A549 (cell line): ENCODE measurements around the gene HOXA5. TPM values are rescaled to one million over a fixed set of nuclear protein-coding genes. Genes with fewer than 3 reads are reported as not detected.

Experiments used
- ATAC-seq, 2 experiments: fragments of 200-7000 bp in 1 of 2; fragments of >200 bp in 1 of 2; cut with Nextera tagmentation in 1 of 2; cut with Tn5 transposase in 1 of 2; 3 replicates each; pipeline versions ENCODE4 v1.8.0 to v1.9.1; 2018 to 2020; ENCODE audit warnings: mild to moderate bottlenecking in 1 of 2, moderate library complexity in 1 of 2
- CTCF ChIA-PET: fragments of 300-600 bp; sonication (Branson Sonifier 250); formaldehyde crosslinking; extraction: SDS; loops from one replicate; lab custom pipeline; 2021; ENCODE audit warnings: antibody characterized with exemption, inconsistent platforms; lab: Yijun Ruan, JAX
- POLR2A ChIA-PET: fragments of 350-600 bp; formaldehyde crosslinking; extraction: SDS; loops from one replicate; lab custom pipeline; 2021; ENCODE audit warnings: antibody characterized with exemption, inconsistent platforms; lab: Yijun Ruan, JAX
- DNase-seq, 2 experiments: peaks; one replicate each; pipeline versions ENCODE4 v3.0.0 to v3.0.0-alpha.2; 2011 to 2016; ENCODE audit warnings: low read depth in 1 of 2, low spot score in 1 of 2
- FAIRE-seq: peaks from 2 replicates; lab custom pipeline; 2011; peaks lifted over from hg19 to GRCh38; lab: Jason Lieb, UNC
- H3K27ac ChIP-seq, 2 experiments: fragments of >200 bp; sonication (Bioruptor Twin); formaldehyde crosslinking; 3 replicates each; pipeline ENCODE4 v1.5.1; 2016 to 2017
- H3K4me1 ChIP-seq: fragments of >200 bp; sonication (Bioruptor Twin); formaldehyde crosslinking; 3 replicates; pipeline ENCODE4 v1.6.1; 2016
- H3K4me2 ChIP-seq: fragments of >200 bp; sonication (Bioruptor Twin); formaldehyde crosslinking; 3 replicates; pipeline ENCODE4 v1.6.1; 2016
- H3K4me3 ChIP-seq: fragments of >200 bp; sonication (Bioruptor Twin); formaldehyde crosslinking; 3 replicates; pipeline ENCODE4 v1.5.1; 2016
- H3K9me3 ChIP-seq: fragments of >200 bp; sonication (Bioruptor Twin); formaldehyde crosslinking; 3 replicates; pipeline ENCODE4 v1.6.1; 2016
- BHLHE40 ChIP-seq: IDR thresholded peaks from 2 replicates; pipeline ENCODE4 v1.6.1; 2012; ENCODE audit warnings: low read depth, low read length, inconsistent platforms
- CBX2 ChIP-seq: fragments of 200-600 bp; sonication (generic); IDR thresholded peaks from 2 replicates; pipeline ENCODE4 v1.6.1; 2016; ENCODE audit warnings: low read depth, mild to moderate bottlenecking, borderline replicate concordance
- CHD2 ChIP-seq: fragments of 150-350 bp; IDR thresholded peaks from 2 replicates; pipeline ENCODE4 v1.6.1; 2014; ENCODE audit warnings: low read length; ENCODE audit not compliant: partially characterized antibody
- EHMT2 ChIP-seq: fragments of 200-600 bp; sonication (generic); IDR thresholded peaks from 2 replicates; pipeline ENCODE4 v1.6.1; 2016; ENCODE audit warnings: antibody characterized with exemption, low read depth, mild to moderate bottlenecking, moderate library complexity
- EP300 ChIP-seq, 2 experiments: fragments of >200 bp; sonication (Bioruptor Twin); formaldehyde crosslinking; IDR thresholded peaks; 2 replicates in 1 of 2; 3 replicates in 1 of 2; pipeline ENCODE4 v1.6.1; 2016 to 2017
- FOSL2 ChIP-seq, 2 experiments: fragments of 450-650 bp in 1 of 2; fragments of >200 bp in 1 of 2; sonication (Bioruptor Twin) in 1 of 2; formaldehyde crosslinking; IDR thresholded peaks; 2 replicates each; pipeline versions ENCODE4 v1.5.0 to v1.6.1; 2016 to 2020; ENCODE audit warnings: mild to moderate bottlenecking in 1 of 2, moderate library complexity in 1 of 2
- HEYL ChIP-seq: fragments of 250-450 bp; sonication (Bioruptor Pico); IDR thresholded peaks from 2 replicates; pipeline ENCODE4 v1.8.0; 2021; ENCODE audit warnings: mild to moderate bottlenecking, moderate library complexity
- HOXB13 ChIP-seq: fragments of 250-450 bp; sonication (Bioruptor Pico); IDR thresholded peaks from 2 replicates; pipeline ENCODE4 v1.5.0; 2020; ENCODE audit warnings: low read depth, mild to moderate bottlenecking, moderate library complexity
- HOXB5 ChIP-seq: fragments of 250-450 bp; sonication (Bioruptor Pico); IDR thresholded peaks from 2 replicates; pipeline ENCODE4 v1.5.0; 2020; ENCODE audit warnings: mild to moderate bottlenecking, moderate library complexity
- JUN ChIP-seq, 2 experiments: fragments of >200 bp; sonication (Bioruptor Twin); formaldehyde crosslinking; IDR thresholded peaks; 2 replicates in 1 of 2; 3 replicates in 1 of 2; pipeline ENCODE4 v1.6.1; 2016 to 2017
- MAZ ChIP-seq: fragments of 150-350 bp; IDR thresholded peaks from 2 replicates; pipeline ENCODE4 v1.6.1; 2014; ENCODE audit warnings: antibody characterized with exemption, low read depth, low read length, borderline replicate concordance
- NFE2L2 ChIP-seq: fragments of 150-350 bp; conservative IDR thresholded peaks from 2 replicates; pipeline ENCODE4 v1.6.1; 2014; ENCODE audit warnings: low read length
- NPAS2 ChIP-seq: fragments of 250-450 bp; sonication (Bioruptor Pico); IDR thresholded peaks from 2 replicates; pipeline ENCODE4 v1.8.0; 2022; ENCODE audit warnings: mild to moderate bottlenecking, moderate library complexity, borderline replicate concordance
- RAD21 ChIP-seq, 2 experiments: fragments of >200 bp in 1 of 2; sonication (Bioruptor Twin) in 1 of 2; formaldehyde crosslinking in 1 of 2; IDR thresholded peaks in 1 of 2; conservative IDR thresholded peaks in 1 of 2; 2 replicates in 1 of 2; 3 replicates in 1 of 2; pipeline ENCODE4 v1.6.1; 2012 to 2018; ENCODE audit warnings: inconsistent platforms in 1 of 2
- REST ChIP-seq: fragments of 200-600 bp; sonication (generic); IDR thresholded peaks from 2 replicates; pipeline ENCODE4 v1.6.1; 2016; ENCODE audit warnings: antibody characterized with exemption, mild to moderate bottlenecking, moderate library complexity
- SREBF2 ChIP-seq: fragments of 450-650 bp; IDR thresholded peaks from 2 replicates; pipeline ENCODE4 v1.6.1; 2014; ENCODE audit warnings: mild to moderate bottlenecking, moderate library complexity
- TFCP2L1 ChIP-seq: fragments of 250-450 bp; sonication (Bioruptor Pico); IDR thresholded peaks from 2 replicates; pipeline ENCODE4 v1.5.0; 2021; ENCODE audit warnings: mild to moderate bottlenecking
- TP53 ChIP-seq: fragments of 250-450 bp; sonication (Bioruptor Pico); IDR thresholded peaks from 2 replicates; pipeline ENCODE4 v1.5.0; 2021; ENCODE audit warnings: mild to moderate bottlenecking, moderate library complexity
- USF2 ChIP-seq: fragments of 450-650 bp; IDR thresholded peaks from 2 replicates; pipeline ENCODE4 v1.6.1; 2014; ENCODE audit warnings: antibody characterized with exemption
- ZFP36 ChIP-seq: fragments of 450-650 bp; IDR thresholded peaks from 2 replicates; pipeline ENCODE4 v1.6.1; 2014; ENCODE audit warnings: borderline replicate concordance; ENCODE audit not compliant: partially characterized antibody
- ZNF302 ChIP-seq: fragments of 250-450 bp; sonication (Bioruptor Pico); IDR thresholded peaks from 2 replicates; pipeline ENCODE4 v1.9.0; 2021; ENCODE audit warnings: inconsistent platforms, mild to moderate bottlenecking, moderate library complexity
- WGBS: methylation state at CpG from one replicate; pipeline ENCODE4 v1.1.6; 2017; ENCODE audit errors: missing lambda C conversion rate; 5-methylcytosine and 5-hydroxymethylcytosine counted together
- polyA plus RNA-seq, 4 experiments: library from polyadenylated mRNA; depleted of rRNA in 3 of 4; stranded (reverse); fragments of >200 nt; fragmentation: RNase III in 1 of 4; extraction: RNeasy Plus Mini Kit Qiagen cat#74134 plus additional on column Dnase treatment in 1 of 4; gene quantifications; 2 replicates in 3 of 4; 3 replicates in 1 of 4; pipeline ENCODE4 v1.2.3, GENCODE V29; 2011 to 2017
- TF ChIP-seq, protein P1 (sequence below): fragments of >200 bp; sonication (Bioruptor Twin); formaldehyde crosslinking; IDR thresholded peaks from 2 replicates; pipeline ENCODE4 v1.6.1; 2016

Gene HOXA5
- polyA plus RNA-seq, 2 of the 4 experiments (the other 2 are of a cell fraction), result 4.0 to 6.5 TPM

DNA sequence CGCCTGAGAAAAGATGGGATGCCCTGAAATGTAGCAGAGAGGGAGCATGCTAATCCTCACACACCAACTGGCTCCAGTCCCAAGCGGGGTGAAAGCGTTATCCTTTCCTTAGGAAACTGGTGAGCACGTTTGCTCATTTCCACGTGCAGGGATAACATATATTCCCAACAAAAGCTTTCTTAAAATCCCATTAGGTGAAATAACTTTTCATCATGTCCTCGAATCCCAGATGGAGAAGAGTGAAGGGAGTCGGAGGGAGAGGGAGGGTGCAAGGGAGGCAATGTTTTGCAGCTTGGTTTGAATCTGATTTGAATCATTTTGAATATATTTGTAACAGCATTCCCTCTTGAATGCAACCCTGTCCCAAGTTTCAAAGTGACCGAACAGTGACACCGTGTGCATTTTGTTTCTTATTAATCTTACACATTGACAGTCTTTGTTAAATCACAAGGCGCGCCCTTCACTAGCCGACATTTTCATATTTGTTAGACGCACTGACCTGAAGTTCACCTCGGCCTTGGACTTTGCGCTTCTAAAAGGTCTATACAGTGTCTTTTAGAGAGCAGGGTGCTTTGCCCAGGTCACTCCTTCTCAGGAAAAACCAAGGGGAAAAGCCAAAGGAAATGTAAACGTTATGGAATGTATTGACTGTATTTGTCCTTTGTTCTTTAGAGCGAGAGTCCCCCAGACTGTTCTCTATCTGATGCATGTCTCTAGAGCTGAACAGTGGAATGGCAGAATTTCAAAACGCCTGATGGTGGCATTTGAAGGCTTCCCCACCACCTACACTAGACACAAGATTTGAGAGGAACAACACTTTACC is 9.9 kb downstream of the HOXA5 start:
- Histone ChIP-seq H3K9me3 (no peaks in the 10 kb centered on the region), H3K4me3 (no peak overlapping the region)
- POLR2A ChIA-PET, result interaction anchor here (1.1 kb wide), 1 partner anchor 10 kb away, joined by 3 read pairs; no protein-coding TSS in a partner anchor
- DNase-seq, result peak in 1 of 2 experiments; percentile 45
- no peak for TF ChIP-seq NPAS2 (CRISPR knock-in tag)
- TF ChIP-seq HOXB5 (CRISPR knock-in tag), result no peak
- TF ChIP-seq, all 56 proteins: peak for 0
- FAIRE-seq, result no peak
- CTCF ChIA-PET, result interaction anchor here (1.0 to 1.5 kb wide), 3 partner anchors 10 to 441 kb away, joined by 3 to 4 read pairs (median 3); partner anchors contain the start of gene HOXA5
- ATAC-seq, result no peak
- H3K27ac ChIP-seq, result peak overlapping the region; percentile 11 to 82; a peak in 4 of 6 replicates
- peak overlapping the region; percentile 22; the same call in 2 of the 3 replicates for H3K4me2 ChIP-seq
- 74% methylated on average over 18 of the region's 18 CpGs for WGBS
- peaks cover 53% of the 10 kb centered on the region for H3K4me1 ChIP-seq

DNA sequence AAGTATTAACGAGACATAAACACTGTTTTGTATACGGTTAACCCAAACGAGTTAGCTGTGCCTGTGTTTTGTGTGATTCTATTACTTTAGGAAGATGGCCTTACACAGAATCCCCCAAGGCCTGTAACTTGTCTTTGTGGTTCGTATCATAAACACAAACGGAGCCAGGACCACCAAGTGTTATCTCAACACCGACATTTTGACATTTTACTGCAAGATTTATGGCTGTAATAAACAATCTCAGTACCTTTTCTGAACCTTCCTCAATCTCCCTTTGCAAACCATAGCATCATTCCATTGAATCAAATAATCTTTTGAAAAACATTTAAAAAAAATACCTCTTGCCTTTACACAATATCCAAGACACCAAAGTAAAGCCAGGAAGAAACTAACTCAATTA is 10.5 kb downstream of the HOXA5 start:
- Histone ChIP-seq H3K4me2 (no peak overlapping the region), H3K27ac (no peak overlapping the region), H3K4me1 (peaks cover 50% of the 10 kb centered on the region), H3K4me3 (no peak overlapping the region), H3K9me3 (no peaks in the 10 kb centered on the region)
- CTCF ChIA-PET, result interaction anchor here (1.3 to 3.8 kb wide), 2 partner anchors 10 to 27 kb away, joined by 4 to 22 read pairs; partner anchors contain the start of gene HOXA5
- no peak for ATAC-seq
- TF ChIP-seq, protein P1, sequence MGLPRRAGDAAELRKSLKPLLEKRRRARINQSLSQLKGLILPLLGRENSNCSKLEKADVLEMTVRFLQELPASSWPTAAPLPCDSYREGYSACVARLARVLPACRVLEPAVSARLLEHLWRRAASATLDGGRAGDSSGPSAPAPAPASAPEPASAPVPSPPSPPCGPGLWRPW, result no peak
- no peak for TF ChIP-seq TP53 (CRISPR knock-in tag)
- TF ChIP-seq HOXB13, result no peak
- no peak for TF ChIP-seq NFE2L2
- TF ChIP-seq BHLHE40, result no peak
- no peak for TF ChIP-seq MAZ
- TF ChIP-seq RAD21 (conservative IDR thresholded peaks at IDR 0.05 in 1 of 2, IDR thresholded peaks at IDR 0.05 in 1 of 2), result no peak
- no peak for TF ChIP-seq EP300 (IDR thresholded peaks at IDR 0.05)
- no peak for TF ChIP-seq USF2
- no peak for TF ChIP-seq ZFP36
- no peak for TF ChIP-seq HEYL (CRISPR knock-in tag)
- TF ChIP-seq REST, result no peak
- TF ChIP-seq EHMT2, result no peak
- no peak for TF ChIP-seq JUN (IDR thresholded peaks at IDR 0.05)
- TF ChIP-seq TFCP2L1 (CRISPR knock-in tag), result no peak
- no peak for TF ChIP-seq CBX2
- no peak for TF ChIP-seq CHD2
- no peak for TF ChIP-seq ZNF302
- TF ChIP-seq FOSL2 (IDR thresholded peaks at IDR 0.05), result no peak
- TF ChIP-seq FOSL2 (CRISPR knock-in tag; IDR thresholded peaks at IDR 0.05), result no peak
- no peak for TF ChIP-seq SREBF2
- no peak for DNase-seq
- 77% methylated on average over 6 of the region's 6 CpGs for WGBS
- no peak for FAIRE-seq
- POLR2A ChIA-PET, result no interaction called here
